NCI-H2171 (cell line): Measurements from ENCODE around the gene NEO1.

Experiments used
- DNase-seq: peaks from one replicate; lab custom pipeline; 2025; lab: John Stamatoyannopoulos, UW

The NEO1 gene

DNA sequence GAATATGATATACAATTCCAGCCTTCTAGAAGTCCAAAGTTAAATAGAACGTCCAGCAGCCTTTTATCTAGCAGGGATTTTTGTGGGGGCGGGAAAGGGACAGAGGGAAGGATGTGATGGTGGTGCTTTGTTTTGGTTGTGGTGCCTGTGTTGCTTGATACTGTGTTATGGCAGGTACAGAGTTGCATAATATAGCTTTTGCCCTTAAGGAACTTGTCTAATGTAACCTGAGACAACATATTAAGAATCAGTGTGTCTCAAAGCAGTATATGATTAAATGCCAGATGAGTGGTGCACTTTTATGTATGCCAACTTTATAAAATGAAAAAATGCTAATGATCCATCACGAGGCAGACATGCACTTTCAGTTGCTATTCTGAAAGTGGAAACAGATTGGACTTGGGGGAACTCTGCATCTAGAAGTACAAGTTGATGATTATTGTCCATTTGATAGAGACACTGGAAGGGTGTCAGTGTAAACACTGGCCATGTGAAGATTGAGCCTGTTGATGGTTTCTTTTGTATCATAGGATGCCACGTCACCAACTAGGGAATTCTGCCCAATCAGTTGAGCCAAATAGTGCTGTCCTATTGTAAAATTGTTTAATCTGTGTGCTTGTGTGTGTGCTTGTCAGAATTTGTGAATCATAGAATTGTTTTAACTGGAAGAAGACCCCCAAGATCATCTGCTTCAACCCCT lies 23.0 kb downstream of the NEO1 start:
- no peak for DNase-seq

DNA sequence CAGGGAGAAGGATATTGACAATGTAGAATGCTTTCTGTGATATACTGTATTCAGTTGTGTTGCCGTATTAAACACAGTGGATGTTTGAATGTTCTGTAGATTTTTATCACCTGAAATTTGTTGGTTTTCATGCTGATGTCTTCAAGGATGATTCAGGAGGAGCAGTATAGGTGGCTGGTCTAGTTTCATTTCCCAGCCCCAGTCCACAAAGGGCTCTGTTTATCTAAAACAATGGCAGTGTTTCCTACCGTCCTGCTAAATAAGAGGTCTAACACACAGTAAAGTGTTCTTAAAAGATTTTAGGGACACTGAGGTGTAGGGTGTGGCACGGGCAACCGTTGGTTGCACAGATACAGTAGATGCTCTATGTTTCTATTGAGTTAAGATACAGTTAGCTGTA lies 26.0 kb downstream of the NEO1 start:
- no peak for DNase-seq

DNA sequence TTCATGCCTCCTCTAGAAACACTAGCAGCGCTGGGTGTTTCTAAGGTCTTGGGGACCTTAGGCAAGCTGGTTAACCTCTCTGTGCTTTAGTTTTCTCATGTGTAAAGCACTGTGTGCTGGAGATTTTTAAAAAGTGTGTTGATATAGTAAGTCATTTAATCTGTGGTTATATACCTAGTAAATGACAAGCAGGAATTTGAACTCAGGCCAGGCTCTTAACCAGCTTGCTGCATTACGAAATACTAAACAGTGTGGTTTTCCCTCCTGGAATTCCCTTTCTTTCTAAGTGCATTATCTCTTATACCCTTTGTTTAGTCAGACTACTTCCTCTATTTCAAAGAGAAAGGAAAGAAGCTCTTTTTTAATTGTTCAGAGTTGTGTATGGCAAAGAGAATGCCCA lies 26.5 kb downstream of the NEO1 start:
- no peak for DNase-seq

DNA sequence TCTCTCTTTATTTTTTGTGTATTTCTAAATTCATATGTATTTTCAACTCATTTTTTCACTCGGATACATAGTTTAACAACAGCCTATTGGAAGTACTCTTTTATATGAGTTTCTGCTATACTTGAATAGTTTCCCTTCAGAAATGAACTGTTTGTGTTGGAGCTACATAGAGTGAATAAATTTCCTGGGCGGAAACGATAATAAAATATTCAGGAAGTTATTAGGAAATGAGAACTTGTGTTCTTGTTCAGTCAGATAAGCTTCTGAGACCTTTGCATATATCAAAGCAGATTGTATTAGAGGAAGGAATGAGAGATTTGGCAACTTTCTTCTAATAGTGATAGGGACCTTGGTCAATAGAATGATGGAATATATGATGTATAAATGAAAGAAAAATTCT lies 27.3 kb downstream of the NEO1 start:
- DNase-seq = no peak

DNA sequence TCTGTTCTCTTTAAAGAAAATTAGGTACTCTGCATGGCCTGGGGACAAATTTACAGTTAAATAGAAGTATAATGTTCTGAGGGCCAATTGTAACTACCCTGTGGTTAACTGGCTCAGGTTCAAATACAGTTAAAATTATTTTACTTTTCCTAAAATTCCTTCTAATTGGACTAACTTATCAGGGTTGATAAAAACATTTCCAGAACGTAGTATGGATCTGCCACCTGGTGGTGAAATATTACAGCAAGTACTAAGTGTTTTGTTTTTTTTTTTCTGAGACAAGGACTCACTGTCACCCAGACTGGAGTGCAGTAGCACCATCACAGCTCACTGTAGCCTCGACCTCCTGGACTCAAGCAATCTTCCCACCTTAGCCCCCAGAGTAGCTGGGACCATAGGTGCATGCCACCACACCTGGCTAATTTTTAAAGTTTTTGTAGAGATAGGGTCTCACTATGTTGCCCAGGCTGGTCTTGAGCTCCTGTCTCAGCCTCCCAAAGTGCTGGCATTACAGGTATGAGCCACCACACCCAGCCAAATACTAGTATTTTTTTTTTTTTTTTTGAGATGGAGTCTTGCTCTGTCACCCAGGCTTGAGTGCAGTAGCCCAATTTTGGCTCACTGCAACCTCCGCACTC lies 29.2 kb downstream of the NEO1 start:
- peak; percentile 76 for DNase-seq

DNA sequence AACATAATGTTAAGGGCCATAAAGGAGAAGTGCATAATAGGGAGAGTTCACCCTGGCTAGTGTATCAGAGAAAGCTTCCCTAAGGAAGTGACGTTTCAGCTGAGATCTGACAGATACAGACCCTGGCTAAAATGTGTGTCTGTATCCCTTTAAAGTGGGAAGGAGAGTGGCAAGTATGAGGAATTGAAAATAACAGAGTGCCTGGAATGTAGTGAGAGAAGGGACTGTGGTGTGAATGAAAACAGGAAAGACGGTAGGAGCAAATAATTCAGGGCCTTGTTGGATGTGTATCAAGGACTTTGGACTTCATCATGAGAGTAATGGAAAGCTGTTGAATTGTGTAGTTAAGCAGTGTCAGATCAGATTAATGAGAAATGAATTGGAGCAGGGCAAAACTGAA lies 30.5 kb downstream of the NEO1 start:
- DNase-seq = no peak

DNA sequence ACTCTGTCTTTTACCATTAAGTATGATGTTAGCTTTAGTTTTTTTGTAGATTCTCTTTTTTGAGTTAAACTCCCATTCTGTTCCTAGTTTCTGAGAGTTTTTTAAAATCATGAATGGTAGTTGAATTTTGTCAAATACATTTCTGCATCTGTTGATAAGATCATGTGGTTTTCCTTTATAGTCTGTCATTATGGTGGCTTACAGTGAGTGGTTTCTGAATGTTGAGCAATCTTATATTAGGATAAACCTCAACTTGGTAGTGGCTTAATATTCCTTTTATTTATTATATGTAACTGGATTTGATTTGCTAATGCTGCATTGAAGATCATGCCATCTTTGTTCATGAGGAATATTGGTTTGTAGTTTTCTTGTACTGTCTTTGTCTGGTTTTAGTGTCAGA lies 34.8 kb downstream of the NEO1 start:
- no peak for DNase-seq

DNA sequence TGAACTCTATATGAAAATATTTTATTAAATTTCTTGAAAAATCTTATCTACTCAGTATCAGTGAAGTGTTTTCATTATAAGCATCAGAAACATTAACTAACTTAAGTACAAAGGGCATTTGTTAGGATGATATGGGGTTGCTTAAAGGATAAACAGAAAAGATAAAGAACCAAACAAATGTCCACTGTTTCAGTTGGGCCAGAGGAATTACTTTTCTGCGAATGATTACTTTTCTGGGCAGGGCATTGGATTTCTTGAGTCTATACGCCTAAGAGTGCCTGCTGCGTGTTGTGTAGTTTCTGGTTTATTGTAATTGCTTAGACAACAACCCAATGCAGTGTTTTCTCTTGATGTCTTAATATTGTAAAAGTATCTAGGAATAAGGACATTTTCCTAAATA lies 52.8 kb downstream of the NEO1 start:
- no peak for DNase-seq

DNA sequence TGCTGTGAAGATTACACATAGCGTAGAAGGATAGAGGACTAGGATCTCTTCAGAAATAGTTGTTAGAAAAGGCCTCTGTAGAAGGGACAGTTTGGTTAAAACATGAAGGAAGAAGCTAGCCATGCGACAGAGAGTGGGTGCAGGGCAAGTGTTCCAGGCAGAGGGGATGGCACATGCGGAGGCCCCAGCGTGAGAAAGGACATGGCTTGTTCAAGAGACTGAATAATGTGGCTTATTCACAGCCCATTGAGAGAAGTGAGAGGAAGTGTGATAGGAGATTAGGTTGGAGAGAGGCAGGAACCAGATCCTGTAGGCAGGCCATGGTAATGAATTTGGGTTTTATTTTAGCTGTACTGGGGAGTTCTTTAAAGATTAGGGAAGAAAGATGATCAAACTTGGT lies 56.4 kb downstream of the NEO1 start:
- no peak for DNase-seq

DNA sequence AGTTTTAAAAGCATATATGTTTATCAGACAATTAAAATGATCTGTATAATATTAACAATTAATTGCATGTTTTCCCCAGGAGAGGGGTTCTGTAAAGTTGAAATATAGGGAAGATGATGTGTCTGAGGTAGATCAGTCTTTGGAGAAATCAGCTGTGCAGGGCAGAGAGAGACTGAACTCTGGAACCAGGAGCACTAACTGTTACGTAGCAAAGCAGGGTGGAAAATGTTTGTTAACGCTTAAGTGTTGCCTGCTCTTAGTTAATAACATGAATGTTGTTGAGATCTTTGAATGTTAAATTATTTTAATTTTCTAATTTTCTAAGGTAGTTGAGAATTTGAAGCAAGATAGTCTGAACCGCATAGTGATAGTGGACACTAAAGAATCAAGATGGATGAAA lies 57.5 kb downstream of the NEO1 start:
- DNase-seq = no peak

DNA sequence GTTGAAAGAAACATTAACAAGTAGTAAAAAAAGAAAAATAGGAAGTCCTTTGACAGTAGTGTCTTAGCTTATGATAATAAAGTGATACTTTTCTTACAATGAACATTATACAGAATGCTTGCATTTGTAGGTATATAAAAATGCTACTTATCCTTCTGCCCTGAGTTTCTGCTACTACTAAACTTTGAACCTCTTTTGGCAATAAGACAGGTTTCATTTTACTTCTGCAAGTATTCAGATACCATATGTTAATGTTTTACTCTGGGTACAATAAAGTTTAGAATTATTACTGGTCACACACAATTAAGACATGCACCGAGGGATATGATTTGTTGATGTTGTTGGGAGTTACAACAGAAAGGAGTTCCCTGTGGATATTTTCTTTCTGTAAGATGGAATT lies 57.9 kb downstream of the NEO1 start:
- DNase-seq = no peak

DNA sequence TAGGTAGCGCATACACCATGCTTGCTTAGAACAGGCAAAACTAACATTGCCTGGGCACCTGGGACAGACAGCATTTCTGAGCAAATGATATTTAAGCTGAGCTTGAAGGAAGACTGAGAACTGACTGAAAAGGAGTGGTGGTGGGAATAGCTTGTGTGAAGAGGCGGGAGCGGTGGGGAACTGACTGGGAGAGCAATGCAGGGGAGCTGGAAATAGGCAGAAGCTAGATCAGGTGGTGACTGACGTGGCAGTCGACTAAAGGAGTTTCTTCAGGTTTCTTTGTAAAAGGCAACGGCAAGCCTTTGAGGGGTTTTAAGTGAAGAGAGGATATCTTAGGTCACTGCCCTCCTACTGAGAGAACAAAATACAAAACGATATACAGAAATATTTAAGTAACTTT lies 61.8 kb downstream of the NEO1 start:
- no peak for DNase-seq

DNA sequence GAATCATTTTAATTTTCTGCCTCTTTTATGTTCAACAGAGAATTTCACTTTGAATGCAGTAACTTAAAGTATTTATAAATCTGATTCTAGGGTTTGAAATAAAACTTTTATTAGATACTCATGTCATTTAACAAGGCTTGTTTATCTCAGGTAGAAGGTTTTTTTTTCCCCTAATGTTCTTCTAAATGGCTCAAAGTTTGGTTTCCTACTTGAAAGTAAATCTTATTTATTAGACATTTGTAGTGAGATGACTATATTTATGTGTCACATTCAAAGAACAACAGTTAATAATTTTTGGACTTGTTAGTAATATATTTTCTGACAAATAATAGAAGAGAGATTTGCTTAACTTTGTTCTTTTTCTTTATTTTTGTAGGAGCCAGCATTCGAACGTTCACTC lies 63.9 kb downstream of the NEO1 start:
- DNase-seq = no peak

DNA sequence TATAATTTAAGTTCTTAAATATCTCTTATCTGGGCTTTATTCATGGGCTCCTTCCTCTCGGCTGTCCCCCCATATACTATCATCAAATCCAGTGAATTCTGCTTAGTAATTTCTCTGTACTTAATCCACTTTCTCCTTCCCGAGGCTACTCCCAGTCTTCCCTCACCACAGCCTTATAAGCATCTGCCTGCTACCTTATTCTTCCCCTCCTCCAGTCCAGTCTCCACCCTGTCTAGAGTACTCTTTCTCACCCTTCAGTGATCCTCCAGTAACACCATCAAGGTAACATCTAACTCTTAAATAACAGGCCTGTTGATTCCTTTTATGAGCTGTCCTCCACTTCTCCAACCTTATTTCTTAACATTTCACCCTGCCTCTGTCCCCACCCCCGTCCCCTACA lies 65.8 kb downstream of the NEO1 start:
- DNase-seq = no peak

DNA sequence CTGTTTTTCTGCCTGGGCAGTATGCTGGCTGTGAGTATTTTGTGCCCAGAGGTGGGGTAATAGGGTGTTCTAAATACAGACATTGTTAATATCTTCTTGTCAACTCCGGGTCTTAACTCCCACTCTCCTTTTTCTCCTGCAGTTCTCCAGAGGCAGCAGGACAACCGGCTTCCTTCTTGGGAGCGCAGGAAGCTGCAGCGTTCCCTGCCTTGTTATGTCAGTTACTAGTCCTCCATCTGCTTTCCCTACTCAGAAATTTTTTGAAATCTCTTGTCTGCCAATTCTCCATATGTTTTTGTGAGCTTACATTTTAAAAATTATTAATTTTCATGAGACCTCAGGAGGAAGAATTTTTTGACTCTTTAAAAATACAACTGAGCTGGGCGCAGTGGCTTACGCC lies 67.2 kb downstream of the NEO1 start:
- DNase-seq = no peak

DNA sequence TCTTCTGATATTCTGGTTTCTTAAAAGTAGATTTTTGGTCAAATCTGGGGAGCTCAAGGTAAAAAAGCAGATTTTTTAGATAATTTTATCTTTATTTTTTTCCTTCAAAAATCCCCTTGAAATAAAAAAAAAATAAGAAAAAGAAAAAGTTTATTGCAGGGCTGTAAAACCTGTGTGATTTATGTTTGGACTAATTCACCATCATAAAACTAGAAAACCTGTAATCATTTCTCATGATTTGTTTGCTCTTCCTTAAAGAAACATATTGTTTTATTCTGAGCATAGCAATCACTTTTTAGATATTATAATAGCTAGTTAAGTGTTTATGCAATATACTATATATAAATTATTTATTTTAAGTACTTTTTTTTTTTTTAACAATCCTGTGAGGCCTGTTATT lies 68.0 kb downstream of the NEO1 start:
- no peak for DNase-seq

DNA sequence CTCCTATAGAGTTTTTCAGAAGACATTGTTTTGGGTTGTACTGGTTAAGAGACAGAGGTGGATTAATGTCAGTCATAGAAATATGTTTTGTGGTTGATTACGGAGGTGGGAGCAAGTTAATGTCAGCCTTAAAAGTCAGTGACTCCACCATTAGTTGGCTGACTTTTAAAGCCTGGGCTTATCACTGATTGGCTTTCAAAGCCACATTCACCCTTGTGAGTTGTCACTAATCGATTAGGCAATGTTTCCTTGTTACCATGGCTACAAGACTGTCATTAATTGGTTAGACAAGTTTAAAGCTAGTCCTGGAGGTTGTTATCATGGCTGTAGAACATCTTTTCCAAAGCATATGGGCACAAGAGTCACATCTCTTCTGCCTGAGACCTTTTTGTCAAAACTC lies 73.0 kb downstream of the NEO1 start:
- DNase-seq = no peak

DNA sequence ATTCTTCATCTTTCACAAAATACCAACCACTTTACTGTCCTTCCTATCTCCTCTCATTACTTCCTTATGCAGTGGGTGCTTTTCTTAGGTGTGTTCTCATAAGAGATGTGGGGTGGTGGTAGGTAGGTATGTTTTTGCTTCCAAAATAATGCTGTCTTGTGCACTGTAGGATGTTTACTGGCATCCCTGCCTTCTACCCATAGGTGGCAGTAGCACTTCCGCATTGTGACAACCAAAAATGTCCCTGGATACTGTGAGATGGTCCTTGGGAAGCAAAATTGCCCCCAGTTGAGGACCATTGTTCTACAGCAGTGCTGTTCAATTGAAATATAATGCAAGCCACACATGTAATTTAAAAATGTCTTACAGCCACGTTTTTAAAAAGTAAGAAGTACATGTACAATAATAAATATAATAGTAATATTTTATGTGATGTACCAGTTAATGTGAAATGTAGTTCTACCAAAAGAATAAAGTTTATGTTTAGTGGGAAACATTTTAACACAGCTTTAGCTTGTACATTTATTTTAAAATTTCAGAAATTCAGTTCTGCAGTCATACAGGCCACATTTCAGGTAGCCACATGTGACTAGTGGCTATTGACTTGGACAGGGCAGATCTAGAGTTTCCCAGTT lies 75.2 kb downstream of the NEO1 start:
- no peak for DNase-seq

DNA sequence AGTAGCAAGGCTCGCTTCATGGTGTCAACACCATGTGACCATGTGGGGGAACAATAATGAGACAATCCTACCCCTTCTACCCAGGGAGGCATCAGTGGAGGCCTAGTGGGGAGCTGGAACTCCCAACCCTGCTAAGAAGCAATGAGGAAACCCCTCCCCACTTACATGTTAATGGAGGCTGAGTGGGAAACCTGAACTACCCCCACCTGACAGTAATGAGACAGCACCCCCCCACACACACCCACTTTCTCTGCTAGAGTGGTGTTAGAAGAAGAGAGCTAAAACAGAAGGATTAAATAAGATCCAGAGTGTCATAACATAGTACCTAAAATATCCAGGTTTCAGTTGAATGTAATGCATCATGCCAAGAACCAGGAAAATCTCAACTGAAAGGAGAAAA lies 78.6 kb downstream of the NEO1 start:
- no peak for DNase-seq

DNA sequence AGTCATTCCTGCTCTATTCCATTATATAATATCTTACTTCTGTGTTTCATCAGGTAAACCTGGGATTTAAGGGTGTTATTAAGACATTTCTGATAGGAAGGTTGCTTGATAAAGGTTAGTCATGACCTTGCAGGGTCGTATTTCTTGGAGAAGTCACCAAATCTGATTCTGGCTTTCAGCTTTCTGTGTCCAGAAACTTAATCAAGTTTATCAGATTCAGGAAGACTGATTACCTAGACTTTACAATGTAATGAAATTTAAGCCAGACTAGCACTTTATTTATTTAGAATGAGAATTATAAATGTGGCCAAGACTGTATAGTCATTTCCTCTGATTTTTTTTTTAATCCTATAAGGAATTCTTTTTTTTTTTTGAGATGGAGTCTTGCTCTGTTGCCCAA lies 81.9 kb downstream of the NEO1 start:
- DNase-seq = no peak

DNA sequence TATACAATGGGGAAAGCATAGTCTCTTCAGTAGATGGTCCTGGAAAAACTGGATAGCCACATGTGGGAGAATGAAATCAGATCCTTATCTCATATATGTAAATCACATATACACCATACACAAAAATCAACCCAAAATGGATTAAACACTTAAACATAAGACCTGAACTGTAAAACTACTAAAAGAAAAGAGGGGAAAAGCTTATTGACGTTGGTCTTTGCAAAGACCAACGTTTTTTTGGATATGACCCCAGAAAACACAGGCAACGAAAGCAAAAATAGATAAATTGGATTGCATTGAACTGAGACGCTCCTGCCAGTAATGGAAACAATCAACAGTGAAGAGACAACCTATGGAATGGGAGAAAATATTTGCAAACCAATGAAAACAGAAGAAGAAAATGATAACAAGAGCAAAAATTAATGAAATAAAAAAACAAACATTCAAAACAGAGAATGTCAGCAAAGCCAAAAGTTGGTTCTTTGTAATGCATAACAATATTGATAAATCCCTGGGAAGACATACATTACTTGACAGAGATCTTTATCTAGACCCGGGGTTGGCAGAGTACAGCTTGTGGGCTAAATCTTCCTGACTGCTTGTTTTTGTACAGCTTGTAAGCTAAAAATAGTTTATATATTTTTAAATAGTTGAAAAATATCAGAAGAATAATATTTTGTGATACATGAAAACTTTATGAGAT lies 86.9 kb downstream of the NEO1 start:
- DNase-seq = no peak

DNA sequence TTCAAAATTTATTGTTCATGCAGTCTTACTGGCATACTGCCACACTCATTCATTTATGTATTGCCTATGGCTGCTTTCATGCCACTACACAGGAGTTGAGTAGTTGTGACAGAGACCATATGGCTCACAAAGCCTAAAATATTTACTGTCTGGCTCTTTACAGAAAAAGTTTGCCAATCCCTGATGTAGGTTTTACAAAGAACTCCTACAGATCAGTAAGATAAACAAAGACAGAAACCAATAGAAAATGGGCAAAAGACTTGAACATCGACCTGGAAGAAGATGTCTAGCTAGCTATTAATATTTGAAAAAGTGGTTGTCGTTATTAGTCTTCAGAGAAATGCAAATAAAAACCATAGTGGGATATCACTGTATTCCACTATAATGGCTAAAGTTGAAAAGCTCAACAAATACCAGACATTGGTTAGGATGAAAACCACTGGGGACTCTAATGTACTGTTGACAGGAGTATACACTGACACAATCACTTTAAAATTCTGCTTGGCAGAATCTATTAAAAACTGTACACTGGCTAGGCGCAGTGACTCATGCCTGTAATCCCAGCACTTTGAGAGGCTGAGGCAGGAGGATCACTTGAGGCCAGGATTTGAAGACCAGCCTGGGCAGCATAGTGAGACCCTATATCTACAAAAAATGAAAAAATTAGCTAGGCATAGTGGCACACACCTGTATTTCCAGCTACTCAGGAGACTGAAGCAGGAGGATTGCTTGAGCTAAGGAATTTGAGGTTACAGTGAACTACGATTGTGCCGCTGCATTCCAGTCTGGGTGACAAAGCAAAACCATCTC lies 87.7 kb downstream of the NEO1 start:
- no peak for DNase-seq
